Activated CD4-positive, alpha-beta T cell treated with anti-CD3 and anti-CD28 coated beads, Interleukin-2, amount 50 U/mL, for 24 hours (primary cell): ENCODE data around the gene ERN2.

ENCODE experiments used
- DNase-seq, 2 donors: peaks; one replicate each; pipeline ENCODE4 v3.0.0-alpha.2; 2020; ENCODE audit warnings: low read depth in 1 of 2, low spot score in 1 of 2

ERN2 gene

DNA sequence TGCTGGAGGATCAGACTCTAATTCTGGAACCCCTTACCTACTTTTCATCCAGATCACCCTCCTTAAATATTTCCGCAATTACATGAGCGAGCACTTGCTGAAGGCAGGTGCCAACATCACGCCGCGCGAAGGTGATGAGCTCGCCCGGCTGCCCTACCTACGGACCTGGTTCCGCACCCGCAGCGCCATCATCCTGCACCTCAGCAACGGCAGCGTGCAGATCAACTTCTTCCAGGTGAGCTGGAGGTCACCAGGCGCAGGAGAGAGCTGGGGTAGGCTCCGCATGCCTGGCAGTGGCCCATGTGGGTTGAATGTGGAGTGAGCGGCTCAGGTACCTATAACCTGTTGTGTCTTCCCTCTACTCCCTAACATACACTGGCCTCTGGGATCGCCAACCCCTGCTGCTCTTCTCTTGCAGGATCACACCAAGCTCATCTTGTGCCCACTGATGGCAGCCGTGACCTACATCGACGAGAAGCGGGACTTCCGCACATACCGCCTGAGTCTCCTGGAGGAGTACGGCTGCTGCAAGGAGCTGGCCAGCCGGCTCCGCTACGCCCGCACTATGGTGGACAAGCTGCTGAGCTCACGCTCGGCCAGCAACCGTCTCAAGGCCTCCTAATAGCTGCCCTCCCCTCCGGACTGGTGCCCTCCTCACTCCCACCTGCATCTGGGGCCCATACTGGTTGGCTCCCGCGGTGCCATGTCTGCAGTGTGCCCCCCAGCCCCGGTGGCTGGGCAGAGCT lies 23.4 kb downstream of the ERN2 start:
- DNase-seq: no peak

DNA sequence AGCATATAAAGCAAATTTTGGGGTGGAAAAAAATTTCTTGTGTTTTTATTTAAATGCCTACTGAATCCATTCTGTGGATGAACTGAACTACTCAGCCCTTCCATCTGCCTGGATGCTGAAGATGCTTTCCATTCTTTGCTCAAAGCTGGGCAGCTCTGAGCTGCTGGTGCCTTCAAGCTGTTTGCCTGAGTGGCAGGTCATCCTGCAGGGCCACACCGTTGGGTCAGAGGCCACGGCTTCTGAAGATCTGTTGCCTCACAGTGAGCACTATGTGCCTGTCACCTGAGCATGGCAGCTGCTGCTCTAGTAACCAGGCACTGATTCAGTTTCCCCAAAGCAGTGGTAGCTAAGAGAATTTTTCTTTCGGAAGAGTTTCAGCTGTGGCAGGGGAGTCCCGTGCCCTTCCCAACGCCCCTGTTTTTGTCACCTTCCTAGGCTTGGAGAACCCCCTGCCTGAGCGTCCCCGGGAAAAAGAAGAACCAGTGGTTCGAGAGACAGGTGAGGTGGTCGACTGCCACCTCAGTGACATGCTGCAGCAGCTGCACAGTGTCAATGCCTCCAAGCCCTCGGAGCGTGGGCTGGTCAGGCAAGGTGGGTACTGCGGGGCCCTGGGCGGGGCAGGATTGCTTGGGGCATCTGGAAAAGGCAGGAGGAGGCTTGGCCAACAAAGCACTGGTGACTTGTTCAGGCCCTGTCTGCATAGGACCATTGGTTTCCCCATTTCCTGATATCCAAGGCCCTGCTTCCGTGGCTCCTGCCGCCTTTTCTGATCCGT lies 25.8 kb downstream of the ERN2 start:
- no peak for DNase-seq

DNA sequence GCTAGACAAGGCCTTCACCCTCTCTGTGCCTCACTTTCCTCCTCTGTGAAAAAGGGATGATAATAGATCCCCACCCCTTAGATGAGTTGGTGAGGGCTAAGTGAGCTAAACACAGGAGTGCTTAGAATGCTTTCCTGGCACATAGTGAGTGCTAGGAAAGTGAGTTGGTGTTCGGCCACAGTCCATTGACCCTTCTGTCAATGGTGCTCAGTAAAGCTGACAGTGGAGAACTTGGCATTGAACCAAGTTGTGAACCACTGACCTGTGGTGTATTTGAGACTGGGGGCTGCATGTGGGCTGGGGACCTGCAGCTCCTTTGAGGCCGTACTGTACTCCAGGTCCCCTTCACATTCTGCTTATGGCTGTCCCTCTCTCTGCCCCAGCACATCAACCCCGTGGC lies 29.5 kb downstream of the ERN2 start:
- DNase-seq: no peak

DNA sequence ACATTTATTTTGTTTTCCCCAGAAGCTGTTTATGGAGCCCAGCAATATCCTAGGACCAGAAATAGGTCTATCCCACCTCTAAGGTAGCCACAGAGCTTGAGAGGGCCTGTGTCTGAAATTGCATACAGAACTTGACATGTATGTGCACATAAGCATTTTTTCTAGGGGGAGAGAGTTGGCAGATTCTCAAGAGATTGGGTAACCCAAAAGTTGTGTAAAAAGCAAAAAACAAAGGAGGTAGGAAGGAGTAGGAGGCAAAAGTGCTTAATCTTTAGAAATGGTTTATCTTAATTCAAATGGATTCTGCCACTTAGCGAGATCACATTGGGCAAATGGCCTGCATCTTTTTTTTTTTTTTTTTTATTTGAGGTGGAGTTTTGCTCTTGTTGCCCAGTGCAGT lies 30.8 kb downstream of the ERN2 start:
- no peak for DNase-seq

DNA sequence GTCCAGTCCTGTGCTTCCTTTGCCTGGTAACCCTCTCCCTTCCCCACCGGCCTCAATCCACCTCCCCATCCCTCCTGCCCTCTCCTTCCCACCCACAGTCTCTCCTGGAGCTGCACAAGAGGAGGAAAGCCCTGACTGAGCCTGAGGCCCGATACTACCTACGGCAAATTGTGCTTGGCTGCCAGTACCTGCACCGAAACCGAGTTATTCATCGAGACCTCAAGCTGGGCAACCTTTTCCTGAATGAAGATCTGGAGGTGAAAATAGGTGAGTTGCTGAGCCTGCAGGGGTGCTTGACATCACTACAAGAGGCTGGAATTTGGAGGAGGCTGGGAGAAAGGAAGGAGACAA lies 33.1 kb downstream of the ERN2 start:
- DNase-seq: no peak

DNA sequence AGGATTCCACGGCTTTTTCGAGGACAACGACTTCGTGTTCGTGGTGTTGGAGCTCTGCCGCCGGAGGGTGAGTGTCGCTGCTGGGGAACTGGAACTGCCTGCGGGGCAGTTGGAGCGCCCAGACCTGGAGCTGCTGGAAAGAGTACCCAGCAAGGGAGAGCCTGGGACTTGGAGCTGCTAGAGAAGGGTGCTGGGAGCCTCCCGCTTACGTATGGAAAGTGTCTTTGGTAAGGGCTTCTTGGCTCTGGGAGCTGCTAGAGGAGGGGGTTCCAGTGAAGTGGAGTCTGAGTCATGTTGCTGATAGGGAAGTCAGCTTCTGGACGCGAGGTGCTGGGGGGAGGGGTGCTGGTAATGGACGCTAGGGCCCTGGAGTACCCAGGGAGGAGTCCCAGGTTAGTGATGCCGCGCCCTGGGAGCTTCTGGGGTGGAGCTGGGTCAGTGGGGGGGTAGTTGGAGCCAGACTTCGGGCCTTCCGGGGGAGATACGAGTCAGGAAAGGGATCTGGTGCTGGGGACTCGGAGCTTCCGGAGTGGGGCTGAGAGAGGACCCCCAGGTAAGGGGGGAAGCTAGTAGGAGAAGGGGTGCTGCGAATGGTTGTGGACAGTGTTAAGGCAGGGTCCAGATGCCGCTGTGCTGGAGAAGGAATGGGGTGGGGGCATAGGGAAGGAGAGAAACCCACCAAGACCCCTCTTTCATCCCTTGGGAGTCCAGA lies 33.6 kb downstream of the ERN2 start:
- DNase-seq: no peak

DNA sequence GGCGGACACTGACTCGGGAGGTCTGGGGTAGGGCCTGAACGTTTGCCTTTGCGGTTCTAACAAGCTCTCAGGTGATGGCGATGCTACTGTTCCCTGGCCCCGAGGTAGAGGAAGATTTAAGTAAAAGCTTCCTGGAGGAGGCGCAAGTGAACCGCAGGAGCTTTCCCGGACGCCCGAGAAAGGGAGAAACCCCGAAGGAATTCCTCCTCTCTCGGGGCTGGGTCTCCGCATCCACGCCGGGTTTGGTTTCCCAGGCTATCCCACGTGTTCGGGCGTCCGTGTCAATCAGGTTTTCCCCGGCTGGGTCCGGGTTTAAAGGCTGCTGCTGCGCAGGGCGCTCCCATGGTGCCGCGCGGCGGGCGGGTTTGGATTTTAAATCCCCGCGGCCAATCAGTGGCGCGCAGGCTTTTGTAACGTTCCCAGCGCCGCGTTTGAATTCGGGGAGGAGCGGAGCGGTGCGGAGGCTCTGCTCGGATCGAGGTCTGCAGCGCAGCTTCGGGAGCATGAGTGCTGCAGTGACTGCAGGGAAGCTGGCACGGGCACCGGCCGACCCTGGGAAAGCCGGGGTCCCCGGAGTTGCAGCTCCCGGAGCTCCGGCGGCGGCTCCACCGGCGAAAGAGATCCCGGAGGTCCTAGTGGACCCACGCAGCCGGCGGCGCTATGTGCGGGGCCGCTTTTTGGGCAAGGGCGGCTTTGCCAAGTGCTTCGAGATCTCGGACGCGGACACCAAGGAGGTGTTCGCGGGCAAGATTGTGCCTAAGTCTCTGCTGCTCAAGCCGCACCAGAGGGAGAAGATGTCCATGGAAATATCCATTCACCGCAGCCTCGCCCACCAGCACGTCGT lies 34.4 kb downstream of the ERN2 start, which contains the start of gene PLK1:
TSS of gene PLK1 (plus strand) at position 460 of the 844 bp plus-strand sequence. CDS start at position 504, 44 bp downstream.
- peak; percentile 53 to 68 for DNase-seq

DNA sequence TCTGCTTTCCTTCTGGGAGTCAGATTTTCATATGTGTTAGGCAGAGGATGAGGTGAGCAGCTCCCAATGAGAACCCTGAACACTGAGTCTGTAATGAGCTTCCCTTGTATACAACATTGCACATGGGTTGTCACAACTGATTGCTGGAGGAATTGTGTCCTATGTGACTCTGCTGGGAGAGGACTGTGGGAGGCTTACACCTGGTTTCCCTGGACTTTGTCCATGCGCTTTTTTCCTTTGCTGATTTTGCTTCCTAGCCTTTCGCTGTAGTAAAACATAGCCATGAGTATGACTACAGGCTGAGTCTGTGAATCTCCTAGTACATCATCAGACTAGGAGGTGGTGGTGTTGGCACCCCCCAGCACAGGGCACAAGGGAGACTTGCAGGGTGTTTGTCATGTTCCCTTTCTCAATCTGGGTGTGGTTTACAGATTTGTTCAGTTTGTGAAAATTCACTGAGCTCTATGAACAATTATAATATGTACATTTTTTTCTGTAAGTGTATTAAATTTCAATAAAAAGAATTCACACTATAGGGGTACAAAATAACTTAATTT lies 36.0 kb downstream of the ERN2 start:
- no peak for DNase-seq

DNA sequence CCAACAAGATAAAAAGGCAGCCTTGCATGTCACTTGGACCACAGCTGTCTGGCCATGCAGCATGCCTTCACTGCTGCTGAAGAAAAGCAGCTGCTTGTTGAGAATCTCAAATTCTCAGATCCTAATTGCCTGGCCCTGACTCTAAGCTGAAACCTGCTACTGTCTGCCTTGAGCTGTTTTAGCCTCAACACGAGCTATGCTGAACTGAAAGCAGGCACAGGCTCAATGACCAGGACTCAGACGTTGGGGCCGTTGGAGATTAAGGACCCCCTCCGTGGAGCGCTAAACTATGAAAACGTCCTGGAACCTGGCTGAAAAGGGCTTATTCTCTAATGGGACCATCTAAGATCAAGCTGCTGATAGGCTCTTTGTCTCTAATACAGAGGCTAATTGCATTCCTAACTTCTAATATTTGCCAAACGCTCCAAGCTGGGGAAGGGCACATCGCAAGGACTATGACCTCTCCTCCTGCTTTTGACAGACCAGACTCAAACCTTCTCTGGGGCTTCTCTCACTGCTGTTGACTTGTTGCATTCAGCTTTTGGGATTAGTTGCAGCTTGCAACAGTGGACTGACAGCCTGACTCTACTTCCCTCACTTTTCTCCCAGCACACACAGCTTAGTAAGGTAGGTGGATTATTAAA lies 38.9 kb downstream of the ERN2 start:
- DNase-seq: no peak

DNA sequence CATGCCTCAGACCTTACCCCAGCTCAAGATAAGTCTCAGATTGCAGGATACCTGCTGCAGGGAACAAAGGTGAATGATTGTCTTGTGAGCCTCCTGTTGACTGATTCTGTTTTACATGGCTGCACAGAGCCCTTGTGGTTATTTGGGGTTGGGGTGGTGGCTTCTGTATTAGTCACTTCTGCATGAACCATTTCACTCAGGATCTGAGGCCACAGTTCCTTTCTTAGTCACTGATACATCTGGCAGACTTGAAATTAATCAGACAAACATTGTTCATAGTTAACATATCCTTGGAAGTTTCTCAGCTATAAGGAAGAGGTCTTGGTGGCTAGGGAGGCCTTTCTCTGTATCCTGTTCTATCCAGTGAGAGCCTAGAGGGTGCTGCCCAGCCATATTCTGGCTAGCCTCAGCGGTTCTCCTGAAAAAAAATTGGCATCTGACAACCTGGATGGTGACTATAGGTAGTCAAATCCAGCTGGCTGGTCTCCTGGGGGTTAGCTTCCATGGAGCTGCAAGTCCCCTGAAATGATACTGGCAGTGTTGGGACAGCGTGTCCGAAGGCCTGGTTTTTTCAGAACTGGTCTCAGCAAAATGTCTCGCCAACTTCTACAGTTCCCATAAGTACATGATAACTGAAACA lies 42.8 kb downstream of the ERN2 start:
- DNase-seq: peak in 1 of 2 donors; percentile 39

DNA sequence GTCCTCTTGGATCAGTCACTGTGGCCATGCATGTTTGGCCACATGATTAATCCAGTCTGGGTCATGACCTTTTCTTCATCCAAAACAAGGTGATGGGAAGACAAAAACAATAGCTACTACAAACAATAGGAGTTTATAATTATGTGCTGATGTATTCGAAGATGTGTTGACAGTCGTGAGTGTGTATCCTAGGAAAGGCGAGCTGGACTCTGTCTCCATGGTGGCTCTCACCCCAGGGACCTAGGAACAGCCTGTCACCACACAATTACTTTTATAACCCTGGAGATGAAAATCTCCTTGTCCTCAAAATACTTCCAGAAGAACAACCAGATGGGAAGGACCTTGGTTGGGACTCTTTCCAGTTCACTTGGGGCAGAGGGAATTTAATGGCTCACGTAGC lies 44.1 kb downstream of the ERN2 start:
- no peak for DNase-seq

DNA sequence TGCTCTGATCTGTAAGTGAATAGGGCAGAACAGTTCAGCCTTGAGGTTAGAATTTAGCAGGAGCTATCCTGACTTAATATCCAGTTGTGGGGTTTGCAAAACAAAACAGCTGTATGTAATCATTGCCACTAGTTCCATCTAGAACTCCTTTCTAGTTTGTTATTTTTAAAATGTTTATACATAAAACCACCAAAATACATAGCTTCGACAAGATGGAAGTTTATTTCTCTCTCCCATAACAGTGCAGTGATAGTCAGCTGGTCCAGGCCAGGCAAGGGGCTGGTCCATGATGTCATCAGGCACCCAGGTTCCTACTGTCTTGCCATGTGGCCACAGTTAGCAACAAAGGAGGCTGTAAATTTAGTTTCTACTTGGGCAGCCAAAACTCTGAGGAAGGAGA lies 44.8 kb downstream of the ERN2 start:
- DNase-seq: no peak

DNA sequence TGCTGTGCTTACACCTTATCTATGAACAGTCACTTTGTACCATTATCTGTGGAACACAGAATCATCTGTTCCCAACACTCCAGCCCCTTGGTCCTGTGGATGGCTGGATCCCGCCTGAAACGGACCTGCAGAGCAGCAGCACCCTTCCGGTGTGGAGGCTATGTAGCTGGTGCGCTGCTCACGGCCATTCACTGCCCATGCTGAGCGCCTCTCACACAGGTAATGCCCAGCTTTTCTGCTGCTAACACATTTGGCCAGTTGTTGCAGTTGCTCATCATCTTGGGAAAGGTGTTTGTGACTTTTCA lies 45.7 kb downstream of the ERN2 start:
- DNase-seq: no peak

DNA sequence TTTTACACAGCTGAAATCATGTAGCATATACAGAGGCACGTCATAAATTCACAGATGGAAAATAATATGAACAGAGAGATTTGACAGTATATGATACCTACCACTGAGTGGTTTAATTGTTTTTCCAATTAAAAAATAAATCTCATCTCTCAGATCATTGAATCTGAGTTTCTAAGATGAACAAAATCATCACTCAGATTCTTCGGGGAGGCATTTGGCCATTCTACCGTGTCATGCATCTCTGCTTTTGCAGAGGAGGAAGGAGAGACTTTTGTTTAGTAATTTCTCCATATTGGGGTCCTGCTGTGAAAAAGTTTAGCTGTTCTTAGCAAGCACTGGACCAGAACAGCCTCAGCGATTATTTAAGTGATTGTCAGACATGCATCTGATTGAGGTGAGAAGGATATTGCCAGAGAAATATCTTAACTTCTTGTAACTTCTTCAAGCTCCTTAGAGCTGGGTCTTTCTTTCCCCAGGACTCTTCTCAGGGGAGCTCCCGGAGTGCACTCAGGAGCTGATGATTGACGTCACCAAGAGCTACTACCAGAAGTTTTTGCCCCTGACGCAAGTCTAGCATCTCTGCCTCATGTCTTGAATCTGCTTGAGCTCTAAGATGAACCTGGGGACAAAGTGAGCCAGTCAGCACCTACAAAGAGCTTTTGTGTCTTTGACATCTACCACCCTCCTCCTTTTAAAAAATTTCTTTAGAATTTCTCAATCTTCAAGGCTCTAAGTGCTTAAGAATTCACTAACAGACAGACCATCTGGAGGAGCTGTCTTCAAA lies 46.3 kb downstream of the ERN2 start:
- no peak for DNase-seq

DNA sequence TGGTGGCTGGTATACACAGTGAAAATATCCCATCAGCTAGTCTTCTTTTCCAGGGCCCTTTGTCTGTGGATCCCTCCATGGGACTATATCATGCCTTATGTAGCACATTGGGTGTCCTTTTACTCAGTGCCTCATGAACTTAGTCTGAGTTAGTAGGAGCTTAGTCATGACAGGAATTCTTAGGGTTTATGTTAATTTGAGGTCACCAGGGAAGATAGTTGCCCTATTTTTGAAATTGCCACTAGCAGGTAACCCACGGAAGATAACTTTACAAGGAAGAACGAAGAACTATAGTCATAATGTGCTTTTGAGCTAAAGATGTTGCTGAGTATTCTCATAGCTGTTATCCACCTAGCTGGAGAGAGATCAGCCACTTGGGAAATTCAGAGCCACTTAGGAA lies 49.1 kb downstream of the ERN2 start:
- no peak for DNase-seq

DNA sequence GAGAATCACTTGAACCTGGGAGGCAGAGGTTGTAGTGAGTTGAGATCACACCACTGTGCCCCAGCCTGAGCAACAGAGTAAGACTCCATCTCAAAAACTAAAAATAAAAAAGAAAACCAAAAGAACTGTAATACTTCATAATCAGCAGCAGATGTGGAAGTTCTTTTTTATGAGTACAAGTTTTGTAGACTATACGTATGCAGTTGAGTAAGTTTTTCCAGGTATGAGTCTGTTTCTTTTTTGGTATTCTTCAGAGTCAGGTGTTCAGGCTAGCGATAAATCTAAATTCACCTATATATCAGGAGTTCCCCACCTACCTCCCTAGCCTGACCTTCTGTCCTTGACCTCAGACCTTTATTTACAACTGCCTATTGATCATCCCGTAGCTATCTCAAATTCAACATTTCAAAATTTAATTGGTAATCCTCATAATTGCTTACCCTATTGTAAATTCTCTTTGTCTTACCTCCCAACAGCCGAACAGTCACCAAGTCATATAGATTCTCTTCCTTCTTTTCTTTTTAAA lies 61.0 kb downstream of the ERN2 start:
- no peak for DNase-seq

DNA sequence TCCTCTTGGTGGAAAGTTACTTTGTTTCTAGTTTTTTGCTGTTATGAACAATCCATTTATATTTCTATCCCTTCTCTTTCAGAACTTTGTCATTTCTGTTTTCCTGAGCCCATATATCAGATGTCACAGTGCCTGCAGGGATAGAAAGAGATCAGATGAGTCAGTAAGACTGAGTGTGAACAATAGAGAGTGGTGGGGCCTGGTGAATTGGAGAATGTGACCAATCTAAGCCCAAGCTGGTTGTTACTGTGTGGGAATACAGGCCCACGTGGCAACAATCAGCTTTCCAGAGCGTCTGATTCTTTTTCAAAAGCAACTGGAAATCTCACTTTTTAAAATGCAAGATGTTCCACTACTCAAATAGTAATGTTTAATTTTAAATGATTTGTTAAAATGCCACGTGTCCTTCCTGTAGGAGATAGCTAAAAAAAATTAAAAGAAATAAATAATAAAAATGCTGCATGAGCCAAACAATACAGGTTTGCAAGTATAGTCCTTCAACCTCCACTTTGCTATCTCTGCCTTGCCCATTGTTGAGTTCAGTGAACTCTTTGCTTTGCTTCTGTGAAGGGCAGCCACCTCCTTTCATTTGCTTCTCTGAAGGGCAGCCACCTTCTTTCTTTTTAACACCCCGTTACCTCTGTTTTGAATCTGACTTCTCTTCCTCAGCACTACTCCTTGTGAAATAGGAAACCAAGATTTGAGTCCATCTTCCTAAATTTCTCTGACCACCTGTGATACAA lies 62.2 kb downstream of the ERN2 start:
- no peak for DNase-seq

DNA sequence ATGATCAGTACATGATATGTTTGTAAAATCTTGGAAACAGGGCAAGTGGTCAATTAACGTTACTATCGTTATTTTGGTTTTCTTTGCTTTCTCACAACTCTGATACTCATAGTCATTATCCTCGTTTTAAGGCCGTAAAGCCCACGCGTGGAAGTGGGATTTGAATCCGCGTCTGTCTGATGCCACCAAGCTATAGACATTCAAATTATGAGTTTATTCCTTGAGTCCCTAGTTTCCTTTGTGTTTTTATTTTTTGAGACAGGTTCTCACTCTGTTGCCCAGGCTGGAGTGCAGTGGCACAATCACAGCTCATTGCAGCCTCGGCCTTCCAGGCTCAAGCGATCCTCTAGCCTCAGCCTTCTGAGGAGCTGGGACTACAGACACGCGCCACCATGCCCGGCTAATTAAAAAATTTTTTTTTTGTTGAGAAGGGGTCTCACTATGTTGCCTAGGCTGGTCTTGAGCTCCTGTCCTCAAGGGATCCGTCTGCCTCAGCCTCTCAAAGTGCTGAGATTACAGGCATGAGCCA lies 70.7 kb downstream of the ERN2 start:
- no peak for DNase-seq
